Activated T-helper 1 cell treated with anti-CD3 and anti-CD28 coated beads, Interleukin-2, amount 50 U/mL, for 16 hours (primary cell): Measurements from ENCODE around the gene TIMM10.

Experiments
- DNase-seq, 2 donors: peaks; one replicate each; pipeline ENCODE4 v3.0.0-alpha.2; 2020; ENCODE audit warnings: low read depth in 1 of 2, low spot score in 1 of 2

Gene TIMM10

GRCh38 chr11:57530596-57531507 lies at the start of gene TIMM10:
Gene TIMM10 (minus strand): TSS chr11:57530754. CDS start chr11:57530189, 565 bp downstream.
- DNase-seq, result peak; percentile 80 to 91

GRCh38 chr11:57574061-57574460 lies 43.5 kb upstream of the TIMM10 start:
- DNase-seq, result no peak

GRCh38 chr11:57571606-57572005 lies 41.1 kb upstream of the TIMM10 start:
- DNase-seq, result no peak

- DNase-seq, result peak in 1 of 2 donors; percentile 87
Observed at GRCh38 chr11:57568330-57568766, 37.8 kb upstream of the TIMM10 start.

GRCh38 chr11:57567515-57568329 lies 37.2 kb upstream of the TIMM10 start, which contains the start of gene UBE2L6:
Gene UBE2L6 (minus strand): TSS chr11:57567672. CDS start chr11:57567611, 61 bp downstream.
- peak; percentile 21 to 79 for DNase-seq

- no peak for DNase-seq
Observed at GRCh38 chr11:57566905-57567514, 36.5 kb upstream of the TIMM10 start.

GRCh38 chr11:57566005-57566904 lies 35.7 kb upstream of the TIMM10 start:
- DNase-seq, result no peak

GRCh38 chr11:57562596-57562995 lies 32.0 kb upstream of the TIMM10 start:
- DNase-seq, result no peak

- no peak for DNase-seq
Observed at GRCh38 chr11:57560146-57560545, 29.6 kb upstream of the TIMM10 start.

- no peak for DNase-seq
Observed at GRCh38 chr11:57556041-57556440, 25.5 kb upstream of the TIMM10 start.

GRCh38 chr11:57555393-57555792 lies 24.8 kb upstream of the TIMM10 start:
- no peak for DNase-seq

- no peak for DNase-seq
Observed at GRCh38 chr11:57552479-57552878, 21.9 kb upstream of the TIMM10 start.

GRCh38 chr11:57551941-57552340 lies 21.4 kb upstream of the TIMM10 start:
- no peak for DNase-seq

- no peak for DNase-seq
Observed at GRCh38 chr11:57549983-57550382, 19.4 kb upstream of the TIMM10 start.

GRCh38 chr11:57547854-57548377 lies 17.4 kb upstream of the TIMM10 start:
- DNase-seq, result no peak

- DNase-seq, result no peak
Observed at GRCh38 chr11:57546869-57547475, 16.4 kb upstream of the TIMM10 start.

- no peak for DNase-seq
Observed at GRCh38 chr11:57546451-57546850, 15.9 kb upstream of the TIMM10 start.

- no peak for DNase-seq
Observed at GRCh38 chr11:57545883-57546282, 15.3 kb upstream of the TIMM10 start.

GRCh38 chr11:57544566-57544965 lies 14.0 kb upstream of the TIMM10 start:
- no peak for DNase-seq

GRCh38 chr11:57543593-57543992 lies 13.0 kb upstream of the TIMM10 start:
- no peak for DNase-seq
